ENCODE measurements around the gene SYNE3. TPM values are rescaled to one million over a fixed set of nuclear protein-coding genes. Genes with fewer than 3 reads are reported as not detected.

The SYNE3 gene
- total RNA-seq, 1 donor from 2014 or later, result 36.5 TPM

- Mint-ChIP-seq H3K27ac (peak overlapping the region; percentile 96), H3K4me3 (ENCODE audit: low read depth) (no peak overlapping the region), H3K36me3 (ENCODE audit: low read depth) (peaks cover 20% of the 10 kb centered on the region), H3K4me1 (ENCODE audit: low read depth) (peaks cover 74% of the 10 kb centered on the region), H3K9me3 (no peaks in the 10 kb centered on the region), H3K27me3 (ENCODE audit: low read depth) (no peaks in the 10 kb centered on the region)
- DNase-seq (ENCODE audit: low spot score), result no peak
- intact Hi-C loops (cut with micrococcal nuclease), result no loop called here
Measured at GRCh38 chr14:95525999-95526398, 9.5 kb upstream of the SYNE3 start.

GRCh38 chr14:95524706-95525512, 8.5 kb upstream of the SYNE3 start:
- intact Hi-C loops (cut with micrococcal nuclease), result loop anchor here (5.0 kb wide), 1 partner anchor 1548 kb away; the partner anchor contains the start of gene ASB2
- Mint-ChIP-seq H3K27ac (peak overlapping the region; percentile 96), H3K4me3 (ENCODE audit: low read depth) (no peak overlapping the region), H3K4me1 (ENCODE audit: low read depth) (peaks cover 70% of the 10 kb centered on the region), H3K9me3 (no peaks in the 10 kb centered on the region), H3K27me3 (ENCODE audit: low read depth) (no peaks in the 10 kb centered on the region), H3K36me3 (ENCODE audit: low read depth) (peaks cover 10% of the 10 kb centered on the region)
- no peak for DNase-seq (ENCODE audit: low spot score)

- intact Hi-C loops (cut with micrococcal nuclease), result loop anchor here (1.0 to 5.0 kb wide), 7 partner anchors 10 to 1547 kb away; partner anchors contain the start of genes ASB2 and DICER1
Measured at GRCh38 chr14:95523815-95524448, 7.5 kb upstream of the SYNE3 start.

GRCh38 chr14:95523051-95523814, 6.8 kb upstream of the SYNE3 start:
- intact Hi-C loops (cut with micrococcal nuclease), result loop anchor here (1.0 to 5.0 kb wide), 7 partner anchors 11 to 1546 kb away; partner anchors contain the start of genes ASB2 and DICER1
- peaks cover 3% of the 10 kb centered on the region for H3K36me3 Mint-ChIP-seq (ENCODE audit: low read depth)
- peak overlapping the region; percentile 73 for H3K4me3 Mint-ChIP-seq (ENCODE audit: low read depth)
- peak; percentile 40 for DNase-seq (ENCODE audit: low spot score)
- H3K9me3 Mint-ChIP-seq, result no peaks in the 10 kb centered on the region
- peaks cover 81% of the 10 kb centered on the region for H3K4me1 Mint-ChIP-seq (ENCODE audit: low read depth)
- no peaks in the 10 kb centered on the region for H3K27me3 Mint-ChIP-seq (ENCODE audit: low read depth)
- H3K27ac Mint-ChIP-seq, result peak overlapping the region; percentile 96

More at GRCh38 chr14:95523815-95524448, 7.5 kb upstream of the SYNE3 start:
- H3K9me3 Mint-ChIP-seq, result no peaks in the 10 kb centered on the region
- peak overlapping the region; percentile 96 for H3K27ac Mint-ChIP-seq
- no peak for DNase-seq (ENCODE audit: low spot score)
- no peaks in the 10 kb centered on the region for H3K27me3 Mint-ChIP-seq (ENCODE audit: low read depth)
- H3K36me3 Mint-ChIP-seq (ENCODE audit: low read depth), result peaks cover 3% of the 10 kb centered on the region
- H3K4me3 Mint-ChIP-seq (ENCODE audit: low read depth), result peak overlapping the region; percentile 73
- H3K4me1 Mint-ChIP-seq (ENCODE audit: low read depth), result peaks cover 75% of the 10 kb centered on the region

- Mint-ChIP-seq H3K36me3 (ENCODE audit: low read depth) (peaks cover 3% of the 10 kb centered on the region), H3K4me3 (ENCODE audit: low read depth) (peak overlapping the region; percentile 73), H3K9me3 (no peaks in the 10 kb centered on the region), H3K27ac (peak overlapping the region; percentile 96), H3K27me3 (ENCODE audit: low read depth) (no peaks in the 10 kb centered on the region), H3K4me1 (ENCODE audit: low read depth) (peaks cover 87% of the 10 kb centered on the region)
- intact Hi-C loops (cut with micrococcal nuclease), result loop anchor here (2.0 to 5.0 kb wide), 4 partner anchors 42 to 1545 kb away; partner anchors contain the start of genes ASB2 and DICER1
- DNase-seq (ENCODE audit: low spot score), result no peak
Measured at GRCh38 chr14:95522556-95522955, 6.1 kb upstream of the SYNE3 start.

- intact Hi-C loops (cut with micrococcal nuclease), result loop anchor here (2.0 to 5.0 kb wide), 4 partner anchors 41 to 1545 kb away; partner anchors contain the start of genes ASB2 and DICER1
- Mint-ChIP-seq H3K4me3 (ENCODE audit: low read depth) (peak overlapping the region; percentile 3), H3K27ac (peak overlapping the region; percentile 96)
Measured at GRCh38 chr14:95522116-95522515, 5.7 kb upstream of the SYNE3 start.

GRCh38 chr14:95521001-95521400, 4.6 kb upstream of the SYNE3 start:
- Mint-ChIP-seq H3K27me3 (ENCODE audit: low read depth) (no peaks in the 10 kb centered on the region), H3K4me1 (ENCODE audit: low read depth) (peaks cover 80% of the 10 kb centered on the region), H3K27ac (no peak overlapping the region), H3K9me3 (no peaks in the 10 kb centered on the region), H3K4me3 (ENCODE audit: low read depth) (no peak overlapping the region), H3K36me3 (ENCODE audit: low read depth) (peaks cover 3% of the 10 kb centered on the region)
- no peak for DNase-seq (ENCODE audit: low spot score)
- intact Hi-C loops (cut with micrococcal nuclease), result loop anchor here (5.0 kb wide), 1 partner anchor 1544 kb away; the partner anchor contains the start of gene ASB2

More at GRCh38 chr14:95522116-95522515, 5.7 kb upstream of the SYNE3 start:
- Mint-ChIP-seq H3K27me3 (ENCODE audit: low read depth) (no peaks in the 10 kb centered on the region), H3K36me3 (ENCODE audit: low read depth) (peaks cover 3% of the 10 kb centered on the region), H3K9me3 (no peaks in the 10 kb centered on the region), H3K4me1 (ENCODE audit: low read depth) (peaks cover 87% of the 10 kb centered on the region)
- DNase-seq (ENCODE audit: low spot score), result no peak

GRCh38 chr14:95520346-95520745, 3.9 kb upstream of the SYNE3 start:
- intact Hi-C loops (cut with micrococcal nuclease), result loop anchor here (5.0 kb wide), 1 partner anchor 1543 kb away; the partner anchor contains the start of gene ASB2
- Mint-ChIP-seq H3K36me3 (ENCODE audit: low read depth) (peaks cover 5% of the 10 kb centered on the region), H3K27me3 (ENCODE audit: low read depth) (no peaks in the 10 kb centered on the region), H3K9me3 (no peaks in the 10 kb centered on the region), H3K27ac (peak overlapping the region; percentile 98), H3K4me3 (ENCODE audit: low read depth) (peak overlapping the region; percentile 65), H3K4me1 (ENCODE audit: low read depth) (peaks cover 77% of the 10 kb centered on the region)
- no peak for DNase-seq (ENCODE audit: low spot score)

- intact Hi-C loops (cut with micrococcal nuclease), result loop anchor here (5.0 kb wide), 1 partner anchor 1542 kb away; the partner anchor contains the start of gene ASB2
- Mint-ChIP-seq H3K36me3 (ENCODE audit: low read depth) (peaks cover 8% of the 10 kb centered on the region), H3K27me3 (ENCODE audit: low read depth) (no peaks in the 10 kb centered on the region), H3K9me3 (no peaks in the 10 kb centered on the region), H3K4me3 (ENCODE audit: low read depth) (peak overlapping the region; percentile 65), H3K4me1 (ENCODE audit: low read depth) (peaks cover 76% of the 10 kb centered on the region), H3K27ac (peak overlapping the region; percentile 98)
- peak; percentile 64 for DNase-seq (ENCODE audit: low spot score)
Measured at GRCh38 chr14:95519699-95520098, 3.2 kb upstream of the SYNE3 start.

GRCh38 chr14:95518045-95518751, 1.7 kb upstream of the SYNE3 start:
- Mint-ChIP-seq H3K27ac (peak overlapping the region; percentile 69), H3K9me3 (no peaks in the 10 kb centered on the region), H3K27me3 (ENCODE audit: low read depth) (no peaks in the 10 kb centered on the region), H3K4me3 (ENCODE audit: low read depth) (peak overlapping the region; percentile 78), H3K4me1 (ENCODE audit: low read depth) (peaks cover 69% of the 10 kb centered on the region), H3K36me3 (ENCODE audit: low read depth) (peaks cover 11% of the 10 kb centered on the region)
- intact Hi-C loops (cut with micrococcal nuclease), result no loop called here
- DNase-seq (ENCODE audit: low spot score), result no peak

GRCh38 chr14:95515596-95516552, 576 bp downstream of the SYNE3 start:
- DNase-seq (ENCODE audit: low spot score), result peak; percentile 81
- Mint-ChIP-seq H3K4me1 (ENCODE audit: low read depth) (peaks cover 62% of the 10 kb centered on the region), H3K27ac (peak overlapping the region; percentile 89), H3K9me3 (no peaks in the 10 kb centered on the region), H3K36me3 (ENCODE audit: low read depth) (peaks cover 18% of the 10 kb centered on the region), H3K27me3 (ENCODE audit: low read depth) (no peaks in the 10 kb centered on the region), H3K4me3 (ENCODE audit: low read depth) (peak overlapping the region; percentile 92)
- intact Hi-C loops (cut with micrococcal nuclease), result loop anchor here (1.0 kb wide), 2 partner anchors 11 to 18 kb away; no protein-coding TSS in a partner anchor

Measured in activated T-helper 2 cell treated with anti-CD3 and anti-CD28 coated beads, Interferon-gamma antibody, Interleukin-2, Interleukin-4, amounts not matched to agents 10 μg/mL and 5 μg/mL and 100 μg/mL, durations not matched to agents 14 hours and 24 hours and 36 hours (primary cell).